Measurements from ENCODE around the gene IGF2.

DNA sequence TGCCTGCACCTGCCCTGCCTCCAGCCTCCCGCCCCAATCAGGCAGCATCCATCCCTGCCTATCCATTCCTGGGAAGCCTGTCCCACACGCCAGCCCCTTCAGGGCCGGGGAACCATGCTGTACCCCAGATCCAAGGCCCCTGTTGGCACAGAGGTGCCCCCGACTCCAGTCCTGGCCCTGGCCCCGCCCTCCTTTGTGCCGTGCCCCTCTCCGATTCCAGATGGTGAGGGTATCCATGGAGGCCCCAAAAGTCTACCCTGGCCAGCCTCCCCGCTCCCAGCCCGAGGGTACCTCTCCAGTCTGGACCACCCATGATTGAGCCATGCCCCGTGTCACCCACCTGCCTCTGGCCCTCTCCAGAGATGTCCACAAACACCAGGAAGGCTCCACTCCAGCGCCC lies 35.2 kb upstream of the IGF2 start:
- TF ChIP-seq, protein P1, sequence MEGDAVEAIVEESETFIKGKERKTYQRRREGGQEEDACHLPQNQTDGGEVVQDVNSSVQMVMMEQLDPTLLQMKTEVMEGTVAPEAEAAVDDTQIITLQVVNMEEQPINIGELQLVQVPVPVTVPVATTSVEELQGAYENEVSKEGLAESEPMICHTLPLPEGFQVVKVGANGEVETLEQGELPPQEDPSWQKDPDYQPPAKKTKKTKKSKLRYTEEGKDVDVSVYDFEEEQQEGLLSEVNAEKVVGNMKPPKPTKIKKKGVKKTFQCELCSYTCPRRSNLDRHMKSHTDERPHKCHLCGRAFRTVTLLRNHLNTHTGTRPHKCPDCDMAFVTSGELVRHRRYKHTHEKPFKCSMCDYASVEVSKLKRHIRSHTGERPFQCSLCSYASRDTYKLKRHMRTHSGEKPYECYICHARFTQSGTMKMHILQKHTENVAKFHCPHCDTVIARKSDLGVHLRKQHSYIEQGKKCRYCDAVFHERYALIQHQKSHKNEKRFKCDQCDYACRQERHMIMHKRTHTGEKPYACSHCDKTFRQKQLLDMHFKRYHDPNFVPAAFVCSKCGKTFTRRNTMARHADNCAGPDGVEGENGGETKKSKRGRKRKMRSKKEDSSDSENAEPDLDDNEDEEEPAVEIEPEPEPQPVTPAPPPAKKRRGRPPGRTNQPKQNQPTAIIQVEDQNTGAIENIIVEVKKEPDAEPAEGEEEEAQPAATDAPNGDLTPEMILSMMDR (IDR thresholded peaks at IDR 0.05) = no peak
- TF ChIP-seq POLR2AphosphoS5 (IDR thresholded peaks at IDR 0.05) (no peak), POLR2A (IDR thresholded peaks at IDR 0.05) (no peak), EP300 (IDR thresholded peaks at IDR 0.05) (no peak)
